Psoas muscle (tissue), 8 donors: ENCODE measurements around the gene GALNT9. TPM values are rescaled to one million over a fixed set of nuclear protein-coding genes. Genes with fewer than 3 reads are reported as not detected.

ENCODE experiments used
- ATAC-seq, 4 donors: fragments of 200-7000 bp; cut with Tn5 transposase; one replicate each; pipeline ENCODE4 v1.9.1; 2020; ENCODE audit warnings: moderate library complexity in 3 of 4, mild to moderate bottlenecking in 2 of 4
- DNase-seq, 2 donors: peaks; one replicate each; pipeline ENCODE4 v3.0.0-alpha.2; 2020
- H3K27ac ChIP-seq: fragments of 200-600 bp; one replicate; pipeline ENCODE4 v1.8.0; 2022
- H3K27me3 ChIP-seq, 3 donors: fragments of 200-600 bp in 1 of 3; one replicate each; pipeline versions ENCODE4 v1.6.1 to v1.8.0; 2013 to 2022; ENCODE audit warnings: low read length in 2 of 3, mild to moderate bottlenecking in 2 of 3, moderate library complexity in 1 of 3; ENCODE audit not compliant: insufficient read depth in 3 of 3
- H3K36me3 ChIP-seq, 2 donors: fragments of 200-600 bp in 1 of 2; one replicate each; pipeline versions ENCODE4 v1.6.1 to v1.8.0; 2013 to 2022; ENCODE audit warnings: low read depth in 1 of 2, mild to moderate bottlenecking in 1 of 2, moderate library complexity in 1 of 2; ENCODE audit not compliant: insufficient read depth in 1 of 2
- H3K4me1 ChIP-seq: fragments of 200-600 bp; one replicate; pipeline ENCODE4 v1.8.0; 2022
- H3K4me3 ChIP-seq: fragments of 200-600 bp; one replicate; pipeline ENCODE4 v1.8.0; 2022; ENCODE audit warnings: mild to moderate bottlenecking
- H3K9me3 ChIP-seq: fragments of 200-600 bp; one replicate; pipeline ENCODE4 v1.8.0; 2022
- WGBS, 3 donors: extraction: QIAGEN DNeasy Blood & Tissue Kit; methylation state at CpG; one replicate each; pipeline versions ENCODE4 v1.1.6 to v1.1.7; 2013; 5-methylcytosine and 5-hydroxymethylcytosine counted together
- intact Hi-C, 2 donors: fragments of 100-400 bp; cut with DNase I; formaldehyde crosslinking; loops; one replicate each; pipeline versions ENCODE4 v1.11.0 to v1.14.2; 2022
- polyA plus RNA-seq, 3 donors: library from polyadenylated mRNA; stranded (reverse); fragments of 200-250 nt; gene quantifications; one replicate each; pipeline ENCODE4 v1.2.3, GENCODE V29; 2013
- total RNA-seq, 4 donors: library from RNA; stranded (reverse); fragmentation: NEBNext Ultra II Directional in 2 of 4; extraction: Animal tissue kit (Norgen Biotek cat#: 25700) in 2 of 4; gene quantifications; one replicate each; pipeline versions ENCODE4 v1.2.1 to v1.2.4, GENCODE V29; 2021 to 2023
- TF ChIP-seq, protein P1 (sequence below): fragments of 200-600 bp; IDR thresholded peaks from one replicate; pipeline ENCODE4 v1.8.0; 2022; ENCODE audit warnings: antibody characterized with exemption
- donor health status: healthy with polysubstance abuse.
- donor health status: DM: no; HTN: no; CAD: no; lungs with moderate emphysema.
- donor health status: Bipolar disorder and iron deficiency.
- donor health status: healthy.
- donor health status: DM: yes; HTN: yes; CAD: no.
- donor health status: DM: no; HTN: no; CAD: no.
- donor health status: DM: no; HTN: no; CAD: no.
- donor health status: DM: yes; HTN: yes; CAD: no.

Gene GALNT9
- total and polyA plus RNA-seq, 7 donors, result 0.01 to 0.21 (median 0.08) TPM; not detected in 4

DNA sequence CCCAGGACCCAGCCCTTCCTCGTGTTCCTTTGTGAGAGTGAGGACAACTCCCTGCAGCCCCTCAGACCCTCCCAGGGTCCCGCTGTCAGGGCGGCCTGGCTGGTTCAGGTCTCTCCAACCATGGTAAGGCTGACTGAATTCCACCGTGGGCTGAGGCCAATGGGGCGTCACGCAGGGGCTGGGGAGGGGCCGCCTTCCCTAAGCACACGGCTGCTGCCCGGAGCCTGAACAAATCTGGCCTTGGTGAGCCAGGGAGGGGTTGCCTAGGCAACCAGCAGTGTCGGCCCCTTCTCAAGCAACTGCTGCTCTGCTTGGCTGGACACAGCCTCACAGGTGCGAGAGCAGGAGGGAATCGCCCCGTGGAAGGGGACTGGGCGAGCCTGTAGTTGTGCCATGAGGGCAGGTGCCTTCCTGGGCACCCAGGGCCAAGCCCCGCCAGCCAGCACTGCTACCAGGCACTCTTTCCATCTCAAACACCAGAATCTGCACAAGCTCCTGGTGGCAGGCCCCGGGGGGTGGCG lies 37.0 kb upstream of the GALNT9 start:
- DNase-seq (no peak), ATAC-seq (no peak)
- Histone ChIP-seq H3K9me3 (peaks cover 5% of the 10 kb centered on the region), H3K27me3 (peaks cover 0 to 22% (median 6%) of the 10 kb centered on the region in 3 donors), H3K27ac (no peak overlapping the region), H3K4me3 (no peak overlapping the region), H3K4me1 (no peaks in the 10 kb centered on the region), H3K36me3 (no peaks in the 10 kb centered on the region)
- WGBS, 3 donors, result 21 to 29% (median 27%) methylated on average over 17 of the region's 17 CpGs
- intact Hi-C loops, result no loop called here
- TF ChIP-seq, protein P1, sequence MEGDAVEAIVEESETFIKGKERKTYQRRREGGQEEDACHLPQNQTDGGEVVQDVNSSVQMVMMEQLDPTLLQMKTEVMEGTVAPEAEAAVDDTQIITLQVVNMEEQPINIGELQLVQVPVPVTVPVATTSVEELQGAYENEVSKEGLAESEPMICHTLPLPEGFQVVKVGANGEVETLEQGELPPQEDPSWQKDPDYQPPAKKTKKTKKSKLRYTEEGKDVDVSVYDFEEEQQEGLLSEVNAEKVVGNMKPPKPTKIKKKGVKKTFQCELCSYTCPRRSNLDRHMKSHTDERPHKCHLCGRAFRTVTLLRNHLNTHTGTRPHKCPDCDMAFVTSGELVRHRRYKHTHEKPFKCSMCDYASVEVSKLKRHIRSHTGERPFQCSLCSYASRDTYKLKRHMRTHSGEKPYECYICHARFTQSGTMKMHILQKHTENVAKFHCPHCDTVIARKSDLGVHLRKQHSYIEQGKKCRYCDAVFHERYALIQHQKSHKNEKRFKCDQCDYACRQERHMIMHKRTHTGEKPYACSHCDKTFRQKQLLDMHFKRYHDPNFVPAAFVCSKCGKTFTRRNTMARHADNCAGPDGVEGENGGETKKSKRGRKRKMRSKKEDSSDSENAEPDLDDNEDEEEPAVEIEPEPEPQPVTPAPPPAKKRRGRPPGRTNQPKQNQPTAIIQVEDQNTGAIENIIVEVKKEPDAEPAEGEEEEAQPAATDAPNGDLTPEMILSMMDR, result no peak

DNA sequence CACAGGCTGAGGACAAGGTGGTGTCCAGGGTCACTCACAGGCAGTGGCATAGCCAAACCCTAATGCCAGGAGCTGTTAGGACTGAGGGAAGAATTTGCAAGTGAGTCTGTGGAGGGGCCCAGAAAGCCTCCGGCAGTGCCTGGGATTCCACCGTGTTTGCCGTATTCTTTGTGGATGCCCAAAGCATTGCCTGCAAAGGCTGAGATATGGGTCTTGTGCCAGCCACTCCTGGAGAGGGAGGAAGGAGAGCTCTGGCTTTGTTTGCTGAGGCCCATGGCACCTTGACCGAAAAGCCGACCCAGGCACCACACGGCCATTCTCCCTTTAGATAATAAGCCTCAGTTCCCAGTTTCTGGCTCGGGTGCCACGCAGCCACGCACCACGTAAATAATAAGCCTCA lies 35.8 kb upstream of the GALNT9 start:
- Histone ChIP-seq H3K36me3 (no peaks in the 10 kb centered on the region), H3K4me3 (no peak overlapping the region), H3K4me1 (no peaks in the 10 kb centered on the region), H3K27me3 (peaks cover 0 to 17% (median 6%) of the 10 kb centered on the region in 3 donors), H3K27ac (no peak overlapping the region), H3K9me3 (no peaks in the 10 kb centered on the region)
- ATAC-seq (no peak), DNase-seq (no peak)
- 86 to 91% (median 90%) methylated on average over 10 of the region's 10 CpGs for WGBS, 3 donors
- TF ChIP-seq, protein P1, result no peak
- intact Hi-C loops, result no loop called here

DNA sequence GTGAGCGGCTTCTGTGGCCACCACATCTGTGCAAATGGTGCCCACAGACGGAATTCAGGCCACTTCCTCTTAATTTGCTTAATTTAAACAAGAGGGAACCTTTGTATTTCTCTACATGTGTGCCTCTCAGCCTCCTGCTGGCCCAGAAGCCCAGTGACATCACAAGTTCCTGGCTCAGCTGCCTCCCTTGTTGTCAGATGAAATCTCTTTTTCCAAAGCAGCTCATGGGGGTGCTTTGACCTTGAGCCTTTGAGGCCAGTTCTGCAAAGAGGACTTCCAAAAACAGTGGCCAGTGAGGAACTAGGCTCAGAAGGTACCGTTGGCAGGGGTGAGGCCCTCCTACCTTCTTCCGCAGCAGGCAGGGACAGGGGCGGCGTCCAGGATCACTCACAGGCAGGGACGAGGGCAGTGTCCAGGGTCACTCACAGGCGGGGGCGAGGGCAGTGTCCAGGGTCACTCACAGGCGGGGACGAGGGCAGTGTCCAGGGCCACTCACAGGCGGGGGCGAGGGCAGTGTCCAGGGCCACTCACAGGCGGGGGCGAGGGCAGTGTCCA lies 35.0 kb upstream of the GALNT9 start:
- DNase-seq (no peak), ATAC-seq (no peak)
- TF ChIP-seq, protein P1, result no peak
- WGBS, 3 donors, result 81 to 89% (median 85%) methylated on average over 8 to 12 of the region's 15 CpGs
- Histone ChIP-seq H3K27ac (no peak overlapping the region), H3K4me1 (no peaks in the 10 kb centered on the region), H3K4me3 (no peak overlapping the region), H3K36me3 (no peaks in the 10 kb centered on the region), H3K9me3 (no peaks in the 10 kb centered on the region), H3K27me3 (peaks cover 0 to 9% (median 6%) of the 10 kb centered on the region in 3 donors)
- intact Hi-C loops, result no loop called here

DNA sequence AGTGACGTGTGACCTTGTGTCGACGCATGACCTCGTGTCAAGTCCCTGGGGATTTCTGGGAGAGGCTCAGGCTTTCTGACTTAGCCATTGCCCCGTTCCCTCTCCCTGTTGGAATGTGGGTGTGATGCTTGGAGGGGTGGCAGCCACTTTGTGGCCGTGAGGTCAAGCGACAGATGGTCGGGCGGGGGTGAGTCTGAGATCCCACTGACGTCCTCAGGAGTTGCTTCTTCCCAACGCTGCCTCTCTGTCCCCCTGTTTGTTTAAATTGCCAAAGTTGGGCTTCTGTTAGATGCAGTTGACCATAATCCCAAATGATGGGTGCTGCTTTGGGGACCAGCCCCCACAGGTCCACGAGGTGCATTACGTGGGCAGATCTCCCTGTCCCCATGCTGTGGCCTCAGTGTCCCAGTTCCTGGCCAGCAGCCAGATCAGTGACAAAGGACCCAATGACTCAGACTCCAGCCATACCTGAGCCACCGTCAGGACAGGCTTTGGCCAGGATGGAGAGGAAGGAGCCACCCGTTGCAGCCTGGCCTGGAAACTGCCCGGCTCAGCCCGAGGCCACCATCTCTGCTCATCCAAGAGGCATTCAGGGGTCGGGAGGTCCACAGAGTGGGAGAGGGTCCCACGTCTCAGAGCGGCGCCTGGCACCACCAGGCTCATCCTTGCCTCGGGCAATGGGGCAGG lies 34.4 kb upstream of the GALNT9 start:
- TF ChIP-seq, protein P1, result no peak
- H3K27ac ChIP-seq, result no peak overlapping the region
- no peaks in the 10 kb centered on the region for H3K9me3 ChIP-seq
- WGBS, 3 donors, result 76 to 81% (median 80%) methylated on average over 22 of the region's 22 CpGs
- no peaks in the 10 kb centered on the region for H3K36me3 ChIP-seq
- ATAC-seq (no peak), DNase-seq (no peak)
- no peak overlapping the region for H3K4me3 ChIP-seq
- H3K27me3 ChIP-seq, result peaks cover 0 to 6% (median 6%) of the 10 kb centered on the region in 3 donors
- no peaks in the 10 kb centered on the region for H3K4me1 ChIP-seq
- intact Hi-C loops, result no loop called here
